ENCODE measurements around the gene MRPL14. TPM values are rescaled to one million over a fixed set of nuclear protein-coding genes. Genes with fewer than 3 reads are reported as not detected.

MRPL14 gene
- total and polyA plus RNA-seq, 2 experiments from 2014 or later: 62.6 to 191 TPM

DNA sequence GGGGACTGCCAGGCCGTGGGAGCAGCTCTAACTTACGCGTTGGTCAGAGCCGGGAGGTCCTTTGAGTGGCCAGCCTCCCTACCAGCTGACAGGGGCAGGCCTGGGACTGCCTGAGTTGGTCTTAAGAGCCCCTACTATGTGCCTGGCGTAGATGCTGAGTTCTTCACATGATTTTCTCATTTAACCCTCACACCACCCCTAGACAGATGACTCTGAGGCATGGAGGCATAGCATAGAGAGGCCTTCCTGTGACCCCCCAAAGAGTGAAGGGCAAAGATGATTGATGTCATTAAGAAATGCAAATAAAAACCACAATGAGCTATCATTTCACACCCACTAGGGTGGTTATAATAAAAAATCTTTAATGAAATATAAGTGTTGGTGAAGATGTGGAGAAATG is 36.8 kb downstream of the MRPL14 start (continued):
- no peak for TF ChIP-seq ZNF462 (CRISPR knock-in tag; IDR thresholded peaks at IDR 0.05)
- no peak for TF ChIP-seq CREB1 (CRISPR knock-in tag; IDR thresholded peaks at IDR 0.05; ENCODE audit: low read depth)
- no peak for TF ChIP-seq EZH2 (IDR thresholded peaks at IDR 0.05; ENCODE audit: low read depth, unreplicated experiment)
- no peak for TF ChIP-seq POLR2AphosphoS5 (IDR thresholded peaks at IDR 0.05; ENCODE audit: low read depth)
- TF ChIP-seq, protein P1, sequence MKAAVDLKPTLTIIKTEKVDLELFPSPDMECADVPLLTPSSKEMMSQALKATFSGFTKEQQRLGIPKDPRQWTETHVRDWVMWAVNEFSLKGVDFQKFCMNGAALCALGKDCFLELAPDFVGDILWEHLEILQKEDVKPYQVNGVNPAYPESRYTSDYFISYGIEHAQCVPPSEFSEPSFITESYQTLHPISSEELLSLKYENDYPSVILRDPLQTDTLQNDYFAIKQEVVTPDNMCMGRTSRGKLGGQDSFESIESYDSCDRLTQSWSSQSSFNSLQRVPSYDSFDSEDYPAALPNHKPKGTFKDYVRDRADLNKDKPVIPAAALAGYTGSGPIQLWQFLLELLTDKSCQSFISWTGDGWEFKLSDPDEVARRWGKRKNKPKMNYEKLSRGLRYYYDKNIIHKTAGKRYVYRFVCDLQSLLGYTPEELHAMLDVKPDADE (IDR thresholded peaks at IDR 0.05): no peak

GRCh38 chr6:44088827-44089590 is 38.2 kb downstream of the MRPL14 start:
- no peak for DNase-seq (ENCODE audit: low spot score)
- no peaks in the 10 kb centered on the region for H4K20me1 ChIP-seq (replicated peaks; ENCODE audit: insufficient read depth)
- H3K27ac Mint-ChIP-seq: no peak overlapping the region
- ATAC-seq: no peak
- H3F3A ChIP-seq (replicated peaks; ENCODE audit: low read depth): no peaks in the 10 kb centered on the region
- no peaks in the 10 kb centered on the region for H3K36me3 Mint-ChIP-seq (ENCODE audit: low read depth)
- H2AFZ ChIP-seq: no peak overlapping the region
- H3K4me3 ChIP-seq: no peak overlapping the region
- no peak overlapping the region for H3K4me2 ChIP-seq
- H3K27me3 ChIP-seq (ENCODE audit: insufficient read depth): no peaks in the 10 kb centered on the region
- peaks cover 2% of the 10 kb centered on the region for H3K27me3 Mint-ChIP-seq (ENCODE audit: insufficient read depth, low read depth, poor library complexity)
- no peaks in the 10 kb centered on the region for H3K4me1 ChIP-seq (ENCODE audit: insufficient read depth)
- H3K4me1 Mint-ChIP-seq: peaks cover 6% of the 10 kb centered on the region
- no peaks in the 10 kb centered on the region for H3K36me3 ChIP-seq (ENCODE audit: insufficient read depth)
- no peaks in the 10 kb centered on the region for H3K79me2 ChIP-seq (replicated peaks; ENCODE audit: insufficient read depth)
- H3K9me2 ChIP-seq (ENCODE audit: insufficient read depth): no peaks in the 10 kb centered on the region
- no peak overlapping the region for H3K27ac ChIP-seq (ENCODE audit: low read depth)
- H3K9me3 Mint-ChIP-seq: no peaks in the 10 kb centered on the region; the same call in 2 of the 3 replicates
- no peak overlapping the region for H3K4me3 Mint-ChIP-seq
- TF ChIP-seq NANOG (IDR thresholded peaks at IDR 0.05; ENCODE audit: borderline replicate concordance): no peak
- no peak for TF ChIP-seq ZNF462 (CRISPR knock-in tag; IDR thresholded peaks at IDR 0.05)
- TF ChIP-seq, protein P1 (IDR thresholded peaks at IDR 0.05): no peak

Measured in GM23338 (cell line).